BJ (cell line): ENCODE data around the gene SPTBN5. TPM values are rescaled to one million over a fixed set of nuclear protein-coding genes. Genes with fewer than 3 reads are reported as not detected.

Source experiments
- CTCF ChIA-PET: fragments of 350-600 bp; formaldehyde crosslinking; extraction: SDS; loops from one replicate; lab custom pipeline; 2021; ENCODE audit warnings: antibody characterized with exemption, inconsistent platforms; lab: Yijun Ruan, JAX
- POLR2A ChIA-PET: fragments of 300-600 bp; sonication (Branson Sonifier 250); formaldehyde crosslinking; extraction: SDS; loops from one replicate; lab custom pipeline; 2021; ENCODE audit warnings: antibody characterized with exemption; lab: Charles Lee
- DNase-seq: peaks from one replicate; pipeline ENCODE4 v3.0.0-alpha.2; 2011; ENCODE audit warnings: low read depth
- H3K27me3 ChIP-seq: 2 replicates; pipeline ENCODE4 v1.6.0; 2011; ENCODE audit warnings: low read length; ENCODE audit not compliant: control insufficient read depth, insufficient read depth
- H3K36me3 ChIP-seq: 2 replicates; pipeline ENCODE4 v1.5.1; 2011; ENCODE audit warnings: low read length; ENCODE audit not compliant: control insufficient read depth, insufficient read depth
- H3K4me3 ChIP-seq: 2 replicates; pipeline ENCODE4 v1.5.1; 2011; ENCODE audit warnings: low read depth, mild to moderate bottlenecking, control low read depth, low read length
- polyA plus RNA-seq: library from polyadenylated mRNA; depleted of rRNA; stranded (reverse); fragments of >200 nt; gene quantifications from 2 replicates; pipeline ENCODE4 v1.2.3, GENCODE V29; 2011
- TF ChIP-seq, protein P1 (sequence below): IDR thresholded peaks from 2 replicates; pipeline ENCODE4 v1.5.1; 2011; ENCODE audit warnings: low read depth, mild to moderate bottlenecking, control low read depth, inconsistent platforms, low read length, moderate library complexity; ENCODE audit not compliant: insufficient read depth

Gene SPTBN5
- polyA plus RNA-seq, 1 experiment, result 0.04 TPM

DNA sequence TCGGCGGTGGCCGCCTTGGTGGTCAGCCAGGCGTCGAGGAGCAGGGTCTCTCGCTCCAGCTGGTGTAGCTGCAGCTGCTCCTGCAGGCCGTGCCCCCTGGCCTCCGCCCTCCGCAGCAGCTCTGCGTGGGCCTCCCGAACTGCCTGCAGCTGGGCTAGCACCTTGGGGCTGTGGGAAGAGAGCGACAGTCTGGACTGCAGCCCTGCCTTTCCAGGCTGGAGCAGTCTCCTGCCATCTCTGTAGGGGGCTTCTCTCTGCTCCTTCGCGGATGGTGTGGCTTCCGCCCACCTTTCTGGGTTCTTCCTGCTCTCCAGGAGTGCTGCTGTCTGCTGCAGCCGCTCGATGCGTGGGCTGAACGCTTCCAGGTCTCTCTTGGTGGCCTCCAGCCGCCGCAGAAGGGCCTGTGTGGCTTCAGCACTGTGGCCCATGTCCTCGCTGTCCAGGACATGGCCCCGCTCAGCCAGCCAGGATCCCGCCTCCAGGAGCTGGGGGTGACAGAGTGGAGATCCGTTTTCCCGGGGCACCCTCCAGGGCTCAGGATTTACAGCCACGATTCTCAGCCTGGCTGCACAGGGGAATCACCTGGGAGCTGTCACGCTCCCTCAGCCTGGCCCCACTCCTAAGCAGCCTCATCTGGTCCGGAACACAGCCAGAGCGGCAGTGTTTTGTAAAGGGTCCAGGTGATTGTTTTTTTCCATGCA lies 38.4 kb downstream of the SPTBN5 start:
- ChIA-PET CTCF (no interaction called here), POLR2A (no interaction called here)
- TF ChIP-seq, protein P1, sequence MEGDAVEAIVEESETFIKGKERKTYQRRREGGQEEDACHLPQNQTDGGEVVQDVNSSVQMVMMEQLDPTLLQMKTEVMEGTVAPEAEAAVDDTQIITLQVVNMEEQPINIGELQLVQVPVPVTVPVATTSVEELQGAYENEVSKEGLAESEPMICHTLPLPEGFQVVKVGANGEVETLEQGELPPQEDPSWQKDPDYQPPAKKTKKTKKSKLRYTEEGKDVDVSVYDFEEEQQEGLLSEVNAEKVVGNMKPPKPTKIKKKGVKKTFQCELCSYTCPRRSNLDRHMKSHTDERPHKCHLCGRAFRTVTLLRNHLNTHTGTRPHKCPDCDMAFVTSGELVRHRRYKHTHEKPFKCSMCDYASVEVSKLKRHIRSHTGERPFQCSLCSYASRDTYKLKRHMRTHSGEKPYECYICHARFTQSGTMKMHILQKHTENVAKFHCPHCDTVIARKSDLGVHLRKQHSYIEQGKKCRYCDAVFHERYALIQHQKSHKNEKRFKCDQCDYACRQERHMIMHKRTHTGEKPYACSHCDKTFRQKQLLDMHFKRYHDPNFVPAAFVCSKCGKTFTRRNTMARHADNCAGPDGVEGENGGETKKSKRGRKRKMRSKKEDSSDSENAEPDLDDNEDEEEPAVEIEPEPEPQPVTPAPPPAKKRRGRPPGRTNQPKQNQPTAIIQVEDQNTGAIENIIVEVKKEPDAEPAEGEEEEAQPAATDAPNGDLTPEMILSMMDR, result no peak
- H3K4me3 ChIP-seq, result no peak overlapping the region
- no peaks in the 10 kb centered on the region for H3K36me3 ChIP-seq
- peaks cover 15% of the 10 kb centered on the region for H3K27me3 ChIP-seq
- no peak for DNase-seq

DNA sequence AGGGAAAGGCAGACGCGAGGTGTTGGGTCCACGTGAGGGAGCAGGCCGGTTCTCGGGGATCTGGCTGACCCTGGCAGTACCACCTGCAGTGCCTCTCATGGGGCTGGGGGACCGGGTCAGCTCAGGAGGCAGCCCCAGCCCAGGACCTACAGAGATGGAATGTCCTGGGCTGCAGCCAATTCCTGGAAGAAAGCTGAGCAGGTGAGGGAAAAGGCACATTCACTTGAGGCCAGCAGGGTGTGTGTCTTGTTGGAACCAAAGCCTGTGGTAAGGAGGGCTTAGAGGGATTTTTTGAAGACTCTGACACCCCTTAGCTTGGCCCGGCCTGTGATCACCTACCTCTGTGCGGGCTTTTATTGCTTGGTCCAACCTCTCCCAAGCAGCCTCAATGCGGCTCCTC lies 39.4 kb downstream of the SPTBN5 start:
- H3K36me3 ChIP-seq, result no peaks in the 10 kb centered on the region
- ChIA-PET CTCF (no interaction called here), POLR2A (no interaction called here)
- H3K4me3 ChIP-seq, result no peak overlapping the region
- TF ChIP-seq, protein P1, result no peak
- no peak for DNase-seq
- peaks cover 15% of the 10 kb centered on the region for H3K27me3 ChIP-seq

DNA sequence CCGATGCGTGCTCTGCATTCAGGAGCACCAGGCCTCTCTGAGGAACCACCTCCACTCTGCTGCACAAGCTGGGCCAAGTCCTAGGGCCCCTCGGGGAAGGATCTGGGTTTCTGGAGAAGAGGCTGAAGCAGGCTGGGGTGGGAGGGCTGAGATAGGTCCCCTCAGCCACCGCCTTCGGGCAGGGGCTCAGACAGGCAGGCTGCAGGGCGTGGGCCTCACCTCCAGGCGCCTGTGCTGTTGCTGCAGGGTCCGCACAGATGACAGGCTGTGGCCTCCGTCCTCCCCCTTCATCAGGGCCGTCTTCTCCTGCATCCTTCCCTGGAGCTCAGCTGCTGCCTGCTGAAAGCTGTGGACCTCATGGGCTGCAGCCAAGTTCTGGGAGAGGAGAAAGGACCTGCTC lies 40.0 kb downstream of the SPTBN5 start:
- Histone ChIP-seq H3K4me3 (no peak overlapping the region), H3K36me3 (no peaks in the 10 kb centered on the region), H3K27me3 (peaks cover 15% of the 10 kb centered on the region)
- TF ChIP-seq, protein P1, result no peak
- CTCF ChIA-PET, result no interaction called here
- DNase-seq, result no peak
- POLR2A ChIA-PET, result no interaction called here

DNA sequence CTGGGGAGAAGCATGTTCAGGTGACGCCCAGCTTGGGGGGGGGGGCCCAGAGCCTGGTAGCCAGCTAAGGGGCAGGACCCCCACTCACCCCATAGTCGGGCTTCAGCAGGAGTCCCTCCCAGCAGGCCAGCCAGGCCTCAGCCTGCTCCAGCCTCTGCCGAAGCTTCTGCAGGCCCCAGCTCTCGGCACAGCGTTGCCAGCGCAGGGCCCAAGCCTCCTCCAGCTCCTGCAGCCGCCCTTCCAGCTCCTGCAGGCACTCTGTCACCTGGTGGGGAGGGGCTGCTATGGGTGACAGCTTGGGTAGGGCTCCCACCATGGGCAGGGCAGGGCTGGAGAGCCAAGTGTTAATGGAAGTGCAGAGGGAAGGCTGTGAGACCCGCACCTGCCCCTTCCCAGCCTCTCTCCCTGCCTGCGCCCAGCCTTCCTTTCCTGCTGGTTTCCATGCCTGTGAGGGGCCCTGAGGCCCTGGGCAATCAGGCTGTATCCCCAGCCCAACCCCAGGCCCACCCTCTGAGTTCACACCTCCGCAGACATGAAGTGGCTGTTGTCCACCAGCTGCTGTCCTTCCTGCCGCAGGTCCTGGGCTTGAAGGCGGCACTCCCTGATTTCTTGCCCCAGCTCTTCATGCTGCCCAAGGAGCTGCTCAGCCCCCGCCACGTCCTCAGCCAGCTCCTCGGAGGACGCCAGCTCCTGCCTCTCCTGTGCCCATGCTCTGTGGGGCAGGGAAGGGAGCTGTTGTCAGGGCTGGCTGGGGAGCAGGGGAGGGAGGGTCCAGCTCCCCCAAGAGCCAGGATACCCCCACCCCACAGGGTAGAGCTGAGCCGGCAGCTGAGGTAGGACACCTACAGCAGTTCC lies 40.9 kb downstream of the SPTBN5 start:
- CTCF ChIA-PET, result interaction anchor here (0.8 to 1.4 kb wide), 3 partner anchors 41 to 285 kb away, joined by 3 read pairs; no protein-coding TSS in a partner anchor
- Histone ChIP-seq H3K4me3 (no peak overlapping the region), H3K27me3 (peaks cover 13% of the 10 kb centered on the region), H3K36me3 (no peaks in the 10 kb centered on the region; the same call in none of the 2 replicates)
- TF ChIP-seq, protein P1, result no peak
- DNase-seq, result no peak
- POLR2A ChIA-PET, result interaction anchor here (0.7 kb wide), 1 partner anchor 14 kb away, joined by 9 read pairs; no protein-coding TSS in a partner anchor

DNA sequence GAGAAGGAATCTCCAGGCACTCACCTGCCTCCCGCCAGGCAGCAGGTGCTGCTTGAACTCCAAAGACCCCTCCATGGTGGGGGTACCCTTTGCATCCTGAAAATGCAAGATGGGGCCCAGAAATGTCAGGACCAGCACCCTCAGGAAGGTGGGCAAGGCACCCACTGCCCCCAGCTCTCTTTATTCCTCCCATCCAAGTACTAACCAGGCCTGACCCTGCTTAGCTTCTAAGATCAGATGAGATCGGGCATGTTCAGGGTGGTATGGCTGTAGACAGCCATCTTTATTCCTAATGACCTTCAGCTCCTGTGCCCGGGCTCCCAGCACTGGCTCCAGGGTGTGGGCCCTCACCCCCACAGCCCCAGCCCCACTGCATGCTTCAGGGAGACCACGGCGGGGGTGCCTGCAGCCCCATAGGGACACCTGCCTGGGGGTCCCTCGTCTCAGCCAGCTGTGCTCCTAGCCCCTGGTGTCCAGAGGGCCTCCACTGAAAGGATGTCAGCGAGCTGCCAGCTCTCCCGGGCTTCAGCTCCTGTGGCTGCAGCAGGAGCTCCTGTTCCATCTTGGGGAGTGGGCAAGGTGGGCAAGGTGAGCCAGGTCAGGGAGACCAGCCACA lies 42.0 kb downstream of the SPTBN5 start:
- Histone ChIP-seq H3K4me3 (no peak overlapping the region), H3K27me3 (peaks cover 13% of the 10 kb centered on the region), H3K36me3 (peaks cover 3% of the 10 kb centered on the region)
- POLR2A ChIA-PET, result no interaction called here
- TF ChIP-seq, protein P1, result no peak
- no peak for DNase-seq
- CTCF ChIA-PET, result interaction anchor here (1.2 to 1.4 kb wide), 2 partner anchors 13 to 40 kb away, joined by 3 to 4 read pairs; partner anchors contain the start of gene PLA2G4B
